Liver (tissue), 9 donors: Measurements from ENCODE around the gene CDC37L1. TPM values are rescaled to one million over a fixed set of nuclear protein-coding genes. Genes with fewer than 3 reads are reported as not detected.

ENCODE experiments used
- DNase-seq: peaks from one replicate; pipeline ENCODE4 v3.0.0-alpha.2; 2017; ENCODE audit warnings: low spot score
- H3K27ac ChIP-seq, 2 donors: one replicate each; pipeline ENCODE4 v1.7.0; 2013; ENCODE audit warnings: inconsistent platforms in 2 of 2, low read length in 2 of 2, control low read depth in 1 of 2, low read depth in 1 of 2, mild to moderate bottlenecking in 1 of 2
- H3K27me3 ChIP-seq, 4 donors: one replicate each; pipeline versions ENCODE4 v1.6.1 to v1.7.0; 2013; ENCODE audit warnings: low read length in 3 of 4, inconsistent platforms in 1 of 4, mild to moderate bottlenecking in 1 of 4, moderate library complexity in 1 of 4; ENCODE audit not compliant: control insufficient read depth in 4 of 4, insufficient read depth in 4 of 4
- H3K36me3 ChIP-seq, 4 donors: one replicate each; pipeline versions ENCODE4 v1.6.1 to v1.7.0; 2013; ENCODE audit warnings: low read length in 3 of 4, mild to moderate bottlenecking in 3 of 4, low read depth in 1 of 4, moderate library complexity in 1 of 4; ENCODE audit not compliant: control insufficient read depth in 4 of 4, insufficient read depth in 3 of 4
- H3K4me1 ChIP-seq, 4 donors: one replicate each; pipeline versions ENCODE4 v1.6.1 to v1.7.0; 2013; ENCODE audit warnings: low read length in 3 of 4, mild to moderate bottlenecking in 3 of 4, moderate library complexity in 1 of 4; ENCODE audit not compliant: control insufficient read depth in 4 of 4, insufficient read depth in 4 of 4
- H3K4me3 ChIP-seq, 3 donors: one replicate each; pipeline versions ENCODE4 v1.6.1 to v1.7.0; 2013; ENCODE audit warnings: low read length in 3 of 3, control low read depth in 1 of 3, low read depth in 1 of 3, mild to moderate bottlenecking in 1 of 3
- H3K9ac ChIP-seq, 2 donors: one replicate each; pipeline ENCODE4 v1.7.0; 2013; ENCODE audit warnings: low read length in 2 of 2, mild to moderate bottlenecking in 2 of 2, moderate library complexity in 2 of 2, control low read depth in 1 of 2, low read depth in 1 of 2
- H3K9me3 ChIP-seq, 4 donors: one replicate each; pipeline versions ENCODE4 v1.6.1 to v1.7.0; 2013; ENCODE audit warnings: low read length in 3 of 4; ENCODE audit not compliant: control insufficient read depth in 4 of 4
- ATF3 ChIP-seq: IDR thresholded peaks from 2 replicates; pipeline ENCODE4 v1.6.1; 2016; ENCODE audit warnings: antibody characterized with exemption
- EGR1 ChIP-seq, 2 donors: IDR thresholded peaks; 2 replicates each; pipeline ENCODE4 v1.6.1; 2016 to 2018; ENCODE audit warnings: antibody characterized with exemption in 2 of 2, low read depth in 2 of 2
- FOXA1 ChIP-seq: IDR thresholded peaks from 2 replicates; pipeline ENCODE4 v1.6.1; 2016; ENCODE audit warnings: antibody characterized with exemption
- FOXA2 ChIP-seq: IDR thresholded peaks from 2 replicates; pipeline ENCODE4 v1.6.1; 2016; ENCODE audit warnings: antibody characterized with exemption
- HNF4A ChIP-seq, 2 donors: conservative IDR thresholded peaks; 2 replicates each; pipeline ENCODE4 v1.6.1; 2016; ENCODE audit warnings: antibody characterized with exemption in 2 of 2, mild to moderate bottlenecking in 2 of 2
- JUND ChIP-seq, 2 donors: IDR thresholded peaks; 2 replicates each; pipeline ENCODE4 v1.6.1; 2016; ENCODE audit warnings: antibody characterized with exemption in 2 of 2
- MAX ChIP-seq: IDR thresholded peaks from 2 replicates; pipeline ENCODE4 v1.6.1; 2016; ENCODE audit warnings: antibody characterized with exemption
- NR2F2 ChIP-seq: IDR thresholded peaks from 2 replicates; pipeline ENCODE4 v1.6.1; 2016; ENCODE audit warnings: antibody characterized with exemption
- RAD21 ChIP-seq, 2 donors: IDR thresholded peaks; 2 replicates each; pipeline ENCODE4 v1.6.1; 2016; ENCODE audit warnings: antibody characterized with exemption in 2 of 2, mild to moderate bottlenecking in 2 of 2
- REST ChIP-seq: IDR thresholded peaks from 2 replicates; pipeline ENCODE4 v1.6.1; 2016; ENCODE audit warnings: antibody characterized with exemption, mild to moderate bottlenecking
- RXRA ChIP-seq, 2 donors: IDR thresholded peaks; 2 replicates each; pipeline ENCODE4 v1.6.1; 2017 to 2018; ENCODE audit warnings: antibody characterized with exemption in 2 of 2, mild to moderate bottlenecking in 1 of 2
- TAF1 ChIP-seq: conservative IDR thresholded peaks from 2 replicates; pipeline ENCODE4 v1.6.1; 2016; ENCODE audit warnings: antibody characterized with exemption, mild to moderate bottlenecking
- YY1 ChIP-seq: IDR thresholded peaks from 2 replicates; pipeline ENCODE4 v1.6.1; 2016; ENCODE audit warnings: antibody characterized with exemption, mild to moderate bottlenecking
- WGBS: extraction: QIAGEN DNeasy Blood & Tissue Kit; methylation state at CpG from one replicate; pipeline ENCODE4 v1.1.7; 2013; 5-methylcytosine and 5-hydroxymethylcytosine counted together
- polyA plus RNA-seq, 2 donors: library from polyadenylated mRNA; stranded (reverse) in 1 of 2; unstranded in 1 of 2; fragments of 200-250 nt in 1 of 2; fragments of >200 nt in 1 of 2; fragmentation: Nextera tagmentation in 1 of 2; extraction: Ambion mirVana in 1 of 2; gene quantifications; one replicate each; pipeline versions ENCODE4 v1.2.1 to v1.2.3, GENCODE V29; 2013 to 2015
- total RNA-seq, 2 donors: library from RNA; depleted of rRNA; stranded (reverse); fragments of >200 nt; gene quantifications; one replicate each; pipeline ENCODE4 v1.2.3, GENCODE V29; 2014
- donor health status: healthy.
- donor health status: healthy.
- donor health status: healthy.
- donor health status: healthy.
- donor health status: healthy.

The CDC37L1 gene
- total and polyA plus RNA-seq, 4 donors = 11.3 to 32.8 (median 19.4) TPM

- TF ChIP-seq JUND (IDR thresholded peaks at IDR 0.05) = no peak
- TF ChIP-seq NR2F2 = no peak
- no peak for TF ChIP-seq FOXA1
- TF ChIP-seq EGR1 (IDR thresholded peaks at IDR 0.05; ENCODE audit: low read depth in 2 of 2) = no peak
- no peak for TF ChIP-seq FOXA2
- TF ChIP-seq REST = no peak
- no peak for TF ChIP-seq MAX
- TF ChIP-seq HNF4A (conservative IDR thresholded peaks at IDR 0.05) = no peak
- no peak overlapping the region for H3K4me3 ChIP-seq
- H3K9ac ChIP-seq = no peak overlapping the region
- no peaks in the 10 kb centered on the region for H3K4me1 ChIP-seq
- WGBS = 95% methylated on average over 9 of the region's 9 CpGs
- H3K27ac ChIP-seq = no peak overlapping the region
- H3K9me3 ChIP-seq = no peaks in the 10 kb centered on the region
- H3K36me3 ChIP-seq = peaks cover 13 to 78% (median 53%) of the 10 kb centered on the region in 4 donors
- DNase-seq = no peak
- H3K27me3 ChIP-seq = no peaks in the 10 kb centered on the region
These were observed 35.1 kb downstream of the CDC37L1 start for GRCh38 chr9:4714266-4715016.

- TF ChIP-seq RXRA (IDR thresholded peaks at IDR 0.05) (no peak), FOXA2 (no peak), HNF4A (conservative IDR thresholded peaks at IDR 0.05) (no peak), ATF3 (no peak), YY1 (no peak), NR2F2 (no peak), RAD21 (IDR thresholded peaks at IDR 0.05) (no peak), TAF1 (no peak), JUND (IDR thresholded peaks at IDR 0.05) (no peak), EGR1 (IDR thresholded peaks at IDR 0.05; ENCODE audit: low read depth in 2 of 2) (no peak)
- no peak for DNase-seq
- Histone ChIP-seq H3K27me3 (no peaks in the 10 kb centered on the region), H3K4me1 (no peaks in the 10 kb centered on the region), H3K9ac (no peak overlapping the region), H3K27ac (no peak overlapping the region), H3K36me3 (peaks cover 15 to 75% (median 52%) of the 10 kb centered on the region in 4 donors), H3K4me3 (no peak overlapping the region), H3K9me3 (no peaks in the 10 kb centered on the region)
- WGBS = 96% methylated on average over 1 of the region's 1 CpG
These were observed 36.8 kb downstream of the CDC37L1 start for GRCh38 chr9:4716163-4716562.

- DNase-seq = no peak
- H3K36me3 ChIP-seq = peaks cover 15 to 74% (median 54%) of the 10 kb centered on the region in 4 donors
- WGBS = 94% methylated on average over 4 of the region's 4 CpGs
- H3K9ac ChIP-seq = no peak overlapping the region
- H3K4me1 ChIP-seq = no peaks in the 10 kb centered on the region
- no peaks in the 10 kb centered on the region for H3K9me3 ChIP-seq
- H3K27me3 ChIP-seq = no peaks in the 10 kb centered on the region
- no peak overlapping the region for H3K4me3 ChIP-seq
- TF ChIP-seq EGR1 (IDR thresholded peaks at IDR 0.05; ENCODE audit: low read depth in 2 of 2) (no peak), HNF4A (conservative IDR thresholded peaks at IDR 0.05) (no peak), RXRA (IDR thresholded peaks at IDR 0.05) (no peak)
- no peak overlapping the region for H3K27ac ChIP-seq
These were observed 38.4 kb downstream of the CDC37L1 start for GRCh38 chr9:4717815-4718214.
